Ishikawa (cell line): Measurements from ENCODE around the gene GIMAP8.

ENCODE experiments used
- CEBPB ChIP-seq: IDR thresholded peaks from 2 replicates; pipeline ENCODE4 v1.6.1; 2012
- EP300 ChIP-seq: IDR thresholded peaks from 2 replicates; pipeline ENCODE4 v1.6.1; 2012; ENCODE audit warnings: borderline replicate concordance
- FOXM1 ChIP-seq: IDR thresholded peaks from 2 replicates; pipeline ENCODE4 v1.6.1; 2012; ENCODE audit warnings: low read depth, borderline replicate concordance
- MAX ChIP-seq: IDR thresholded peaks from 2 replicates; pipeline ENCODE4 v1.6.1; 2012
- RAD21 ChIP-seq: IDR thresholded peaks from 2 replicates; pipeline ENCODE4 v1.6.1; 2012; ENCODE audit warnings: low read depth
- TCF12 ChIP-seq: IDR thresholded peaks from 2 replicates; pipeline ENCODE4 v1.6.1; 2012; ENCODE audit warnings: low read depth
- TEAD4 ChIP-seq: IDR thresholded peaks from 2 replicates; pipeline ENCODE4 v1.6.1; 2012
- YY1 ChIP-seq: IDR thresholded peaks from 2 replicates; pipeline ENCODE4 v1.6.1; 2012; ENCODE audit warnings: low read depth
- TF ChIP-seq, protein P1 (sequence below): IDR thresholded peaks from 2 replicates; pipeline ENCODE4 v1.6.1; 2012; ENCODE audit warnings: low read depth, mild to moderate bottlenecking

DNA sequence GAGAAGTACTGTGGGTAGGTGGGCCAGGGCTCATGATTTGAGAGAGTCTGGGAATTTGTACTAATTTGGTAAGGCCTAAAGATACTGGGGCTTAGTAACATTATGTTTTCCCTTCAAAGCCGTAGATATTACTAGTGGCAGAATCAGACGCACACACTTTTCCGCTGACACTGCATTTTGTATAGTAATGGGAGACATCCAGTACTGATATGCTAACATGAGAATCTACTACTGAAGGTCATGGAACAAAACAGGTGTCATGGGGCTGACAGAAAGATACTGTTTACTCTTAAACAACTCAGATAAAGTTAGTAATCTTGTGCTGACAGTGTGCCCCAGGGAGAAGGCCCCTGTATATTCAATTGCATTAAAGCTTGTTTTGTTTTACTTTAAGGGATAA is 53.2 kb downstream of the GIMAP8 start:
- TF ChIP-seq, protein P1, sequence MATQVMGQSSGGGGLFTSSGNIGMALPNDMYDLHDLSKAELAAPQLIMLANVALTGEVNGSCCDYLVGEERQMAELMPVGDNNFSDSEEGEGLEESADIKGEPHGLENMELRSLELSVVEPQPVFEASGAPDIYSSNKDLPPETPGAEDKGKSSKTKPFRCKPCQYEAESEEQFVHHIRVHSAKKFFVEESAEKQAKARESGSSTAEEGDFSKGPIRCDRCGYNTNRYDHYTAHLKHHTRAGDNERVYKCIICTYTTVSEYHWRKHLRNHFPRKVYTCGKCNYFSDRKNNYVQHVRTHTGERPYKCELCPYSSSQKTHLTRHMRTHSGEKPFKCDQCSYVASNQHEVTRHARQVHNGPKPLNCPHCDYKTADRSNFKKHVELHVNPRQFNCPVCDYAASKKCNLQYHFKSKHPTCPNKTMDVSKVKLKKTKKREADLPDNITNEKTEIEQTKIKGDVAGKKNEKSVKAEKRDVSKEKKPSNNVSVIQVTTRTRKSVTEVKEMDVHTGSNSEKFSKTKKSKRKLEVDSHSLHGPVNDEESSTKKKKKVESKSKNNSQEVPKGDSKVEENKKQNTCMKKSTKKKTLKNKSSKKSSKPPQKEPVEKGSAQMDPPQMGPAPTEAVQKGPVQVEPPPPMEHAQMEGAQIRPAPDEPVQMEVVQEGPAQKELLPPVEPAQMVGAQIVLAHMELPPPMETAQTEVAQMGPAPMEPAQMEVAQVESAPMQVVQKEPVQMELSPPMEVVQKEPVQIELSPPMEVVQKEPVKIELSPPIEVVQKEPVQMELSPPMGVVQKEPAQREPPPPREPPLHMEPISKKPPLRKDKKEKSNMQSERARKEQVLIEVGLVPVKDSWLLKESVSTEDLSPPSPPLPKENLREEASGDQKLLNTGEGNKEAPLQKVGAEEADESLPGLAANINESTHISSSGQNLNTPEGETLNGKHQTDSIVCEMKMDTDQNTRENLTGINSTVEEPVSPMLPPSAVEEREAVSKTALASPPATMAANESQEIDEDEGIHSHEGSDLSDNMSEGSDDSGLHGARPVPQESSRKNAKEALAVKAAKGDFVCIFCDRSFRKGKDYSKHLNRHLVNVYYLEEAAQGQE = no peak
- no peak for TF ChIP-seq MAX
- no peak for TF ChIP-seq TCF12
- TF ChIP-seq CEBPB = no peak
- TF ChIP-seq EP300 = no peak
- no peak for TF ChIP-seq YY1
- no peak for TF ChIP-seq FOXM1
- no peak for TF ChIP-seq TEAD4
- no peak for TF ChIP-seq RAD21
